PFSK-1 (cell line): Measurements from ENCODE around the gene IFT81.

Experiments
- FOXP2 ChIP-seq: optimal IDR thresholded peaks from 2 replicates; pipeline ENCODE3; 2011; ENCODE audit warnings: borderline replicate concordance, control low read depth, inconsistent platforms; ENCODE audit not compliant: insufficient read depth; ENCODE audit errors: extremely low read length, extremely low read depth
- POLR2AphosphoS5 ChIP-seq: IDR thresholded peaks from 2 replicates; pipeline ENCODE4 v1.6.1; 2012; ENCODE audit warnings: low read depth, mild to moderate bottlenecking, control low read depth, low read length, moderate library complexity
- REST ChIP-seq, 2 experiments: IDR thresholded peaks; 2 replicates each; pipeline versions ENCODE4 v1.6.1 to v1.8.0; 2011 to 2012; ENCODE audit warnings: low read depth in 2 of 2, low read length in 2 of 2, control low read depth in 1 of 2, inconsistent platforms in 1 of 2, mild to moderate bottlenecking in 1 of 2, moderate library complexity in 1 of 2; ENCODE audit not compliant: insufficient read depth in 1 of 2
- SIN3A ChIP-seq: IDR thresholded peaks from 2 replicates; pipeline ENCODE4 v1.6.1; 2012; ENCODE audit warnings: mild to moderate bottlenecking, low read length, moderate library complexity, borderline replicate concordance; ENCODE audit not compliant: insufficient read depth
- TAF1 ChIP-seq: IDR thresholded peaks from 2 replicates; pipeline ENCODE4 v1.6.1; 2012; ENCODE audit warnings: low read length, control low read depth, borderline replicate concordance; ENCODE audit not compliant: insufficient read depth

IFT81 gene

GRCh38 chr12:110105986-110106385 lies 18.2 kb upstream of the IFT81 start:
- no peak for TF ChIP-seq POLR2AphosphoS5
- TF ChIP-seq SIN3A = no peak
- TF ChIP-seq TAF1 = no peak
- no peak for TF ChIP-seq REST (IDR thresholded peaks at IDR 0.05; ENCODE audit: insufficient read depth in 1 of 2, low read depth in 2 of 2, low read length in 2 of 2)
- TF ChIP-seq FOXP2 = no peak

DNA sequence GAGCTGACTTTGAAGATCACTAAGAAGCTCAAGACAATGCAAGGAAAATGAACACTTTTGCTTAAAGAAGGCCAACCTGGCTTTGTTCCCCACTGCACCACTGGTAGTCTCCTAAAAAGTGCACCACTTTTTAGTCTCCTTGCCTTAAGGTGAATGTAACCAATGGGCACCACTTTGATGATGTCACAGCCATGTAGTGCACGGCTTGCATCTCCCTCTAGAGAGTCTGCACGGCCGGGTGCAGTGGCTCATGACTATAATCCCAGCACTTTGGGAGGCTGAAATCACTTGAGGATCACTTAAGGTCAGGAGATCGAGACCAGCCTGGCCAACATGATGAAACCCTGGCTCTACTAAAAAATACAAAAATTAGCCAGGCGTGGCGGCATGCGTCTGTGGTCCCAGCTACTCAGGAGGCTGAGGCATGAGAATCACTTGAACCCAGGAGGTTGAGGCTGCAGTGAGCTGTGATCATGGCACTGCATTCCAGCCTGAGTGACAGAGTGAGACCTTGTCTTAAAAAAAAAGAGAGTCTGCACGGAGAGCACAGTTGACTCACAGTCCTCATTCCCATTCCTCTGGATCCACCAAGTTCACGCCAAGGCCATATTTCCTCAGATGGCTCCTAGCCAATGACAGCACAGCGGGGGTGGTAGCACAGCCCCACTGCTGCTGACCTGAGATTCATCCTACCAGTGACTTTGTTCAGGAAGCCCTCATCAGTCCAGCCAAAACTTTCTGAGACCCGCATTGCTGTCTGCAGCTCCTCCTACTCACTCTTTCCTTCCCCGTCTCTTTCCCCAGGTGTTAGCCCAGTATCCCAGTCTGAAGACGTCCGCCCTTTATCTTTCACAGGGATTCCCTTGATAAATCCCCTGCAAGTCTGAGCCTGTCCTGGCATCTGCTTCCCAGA lies 16.5 kb upstream of the IFT81 start:
- TF ChIP-seq REST (IDR thresholded peaks at IDR 0.05; ENCODE audit: insufficient read depth in 1 of 2, low read depth in 2 of 2, low read length in 2 of 2) (no peak), FOXP2 (no peak), TAF1 (no peak), POLR2AphosphoS5 (no peak), SIN3A (no peak)

- TF ChIP-seq TAF1 (no peak), SIN3A (no peak), REST (IDR thresholded peaks at IDR 0.05; ENCODE audit: insufficient read depth in 1 of 2, low read depth in 2 of 2, low read length in 2 of 2) (no peak), FOXP2 (no peak), POLR2AphosphoS5 (no peak)
Measured at GRCh38 chr12:110108309-110109036, 15.7 kb upstream of the IFT81 start.

- TF ChIP-seq TAF1 = no peak
- TF ChIP-seq POLR2AphosphoS5 = no peak
- TF ChIP-seq FOXP2 = no peak
- TF ChIP-seq REST (IDR thresholded peaks at IDR 0.05; ENCODE audit: insufficient read depth in 1 of 2, low read depth in 2 of 2, low read length in 2 of 2) = no peak
- no peak for TF ChIP-seq SIN3A
Measured at GRCh38 chr12:110109037-110109836, 14.9 kb upstream of the IFT81 start.
